Measurements from ENCODE around the gene SEC14L2.
"Not testable (repeated sequence)": the region's sequence is repeated elsewhere in the genome, so short reads cannot be mapped to it uniquely, and the experiment has no call there.

SEC14L2 gene

GRCh38 chr22:30455075-30455840 lies 58.4 kb downstream of the SEC14L2 start:
- DNase-seq (ENCODE audit: low read depth in 2 of 2) = no peak

GRCh38 chr22:30457981-30458380 lies 61.2 kb downstream of the SEC14L2 start:
- DNase-seq (ENCODE audit: low read depth in 2 of 2) = no peak

- DNase-seq (ENCODE audit: low read depth in 2 of 2) = no peak
Observed at GRCh38 chr22:30459181-30460052, 62.6 kb downstream of the SEC14L2 start.

DNA sequence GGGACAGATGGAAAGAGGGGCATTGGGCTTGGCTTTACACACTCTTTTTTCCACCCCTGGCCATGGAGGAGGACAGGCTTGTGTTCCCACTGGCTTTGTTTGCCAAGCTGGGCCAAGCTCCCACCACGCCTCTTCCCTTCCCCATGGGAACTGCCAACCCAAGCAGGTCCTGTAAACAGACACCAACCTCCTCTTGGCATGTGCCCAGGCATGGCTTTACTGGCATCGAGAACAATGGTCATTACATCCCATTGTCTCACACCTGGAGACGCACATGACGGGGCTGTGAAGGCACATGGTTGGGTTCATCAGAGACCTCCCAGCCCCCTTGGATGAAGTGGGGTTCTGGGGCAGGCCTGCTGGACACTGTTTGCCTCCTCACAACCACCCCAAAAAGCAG lies 63.3 kb downstream of the SEC14L2 start:
- no peak for DNase-seq (ENCODE audit: low read depth in 2 of 2)

- DNase-seq (ENCODE audit: low read depth in 2 of 2) = not testable (repeated sequence)
Observed at GRCh38 chr22:30460555-30460954, 63.7 kb downstream of the SEC14L2 start.

DNA sequence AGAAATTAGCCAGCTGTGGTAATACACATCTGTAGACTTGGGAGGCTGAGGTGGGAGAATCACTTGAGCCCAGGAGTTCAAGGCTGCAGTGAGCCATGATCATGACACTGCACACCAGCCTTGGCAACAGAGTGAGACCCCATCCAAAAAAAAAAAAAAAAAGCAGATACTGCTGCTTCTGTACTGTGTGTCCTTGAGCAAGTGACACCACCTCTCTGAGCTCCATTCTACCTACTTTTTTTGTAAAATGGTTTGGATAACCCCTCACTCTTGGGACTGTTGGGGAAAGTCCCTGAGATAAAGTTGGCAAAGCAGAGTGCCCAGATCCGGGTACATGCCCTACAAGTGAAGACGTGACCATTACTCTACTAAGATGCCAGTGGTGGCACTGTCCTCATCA lies 72.3 kb downstream of the SEC14L2 start:
- DNase-seq (ENCODE audit: low read depth in 2 of 2) = no peak

- no peak for DNase-seq (ENCODE audit: low read depth in 2 of 2)
Observed at GRCh38 chr22:30470655-30471054, 73.8 kb downstream of the SEC14L2 start.

DNA sequence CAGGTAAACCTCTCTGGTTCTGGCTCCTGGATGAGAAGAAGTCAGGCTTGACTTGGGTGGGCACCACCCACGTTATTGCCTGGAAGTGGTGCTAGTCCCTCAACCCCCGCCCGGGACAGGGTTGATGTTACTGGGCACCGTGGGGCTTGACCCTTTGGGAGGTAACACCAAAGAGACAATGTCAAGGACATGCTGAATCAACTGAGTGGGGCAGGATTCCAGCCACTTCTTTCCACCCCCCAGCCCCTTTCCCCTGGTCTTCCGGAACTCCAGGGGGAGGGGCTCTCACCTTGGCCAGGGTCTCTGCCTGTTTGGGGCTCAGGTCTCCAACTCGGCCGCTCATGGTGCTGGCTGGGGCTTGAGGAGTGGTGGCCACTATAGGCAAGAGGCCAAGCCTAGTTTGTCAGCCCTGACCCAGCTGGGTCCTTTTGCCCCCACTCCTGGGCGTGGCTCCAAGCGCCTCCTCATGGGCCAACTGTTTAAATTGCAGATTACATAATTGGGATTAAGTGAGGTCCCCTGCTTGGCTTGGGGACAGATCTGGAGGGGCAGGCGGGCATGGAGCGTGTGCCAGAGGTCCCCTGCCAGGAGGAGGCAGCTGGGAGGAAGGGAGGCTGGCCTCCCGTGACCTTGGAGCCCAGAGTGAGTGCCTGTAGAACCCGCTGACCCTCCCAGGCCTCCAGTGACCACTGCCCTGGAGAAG lies 74.9 kb downstream of the SEC14L2 start, which contains the start of gene SEC14L3:
TSS of gene SEC14L3 (minus strand) at position 402 of the 703 bp plus-strand sequence. CDS start at position 343, 59 bp downstream.
- DNase-seq (ENCODE audit: low read depth in 2 of 2) = no peak

DNA sequence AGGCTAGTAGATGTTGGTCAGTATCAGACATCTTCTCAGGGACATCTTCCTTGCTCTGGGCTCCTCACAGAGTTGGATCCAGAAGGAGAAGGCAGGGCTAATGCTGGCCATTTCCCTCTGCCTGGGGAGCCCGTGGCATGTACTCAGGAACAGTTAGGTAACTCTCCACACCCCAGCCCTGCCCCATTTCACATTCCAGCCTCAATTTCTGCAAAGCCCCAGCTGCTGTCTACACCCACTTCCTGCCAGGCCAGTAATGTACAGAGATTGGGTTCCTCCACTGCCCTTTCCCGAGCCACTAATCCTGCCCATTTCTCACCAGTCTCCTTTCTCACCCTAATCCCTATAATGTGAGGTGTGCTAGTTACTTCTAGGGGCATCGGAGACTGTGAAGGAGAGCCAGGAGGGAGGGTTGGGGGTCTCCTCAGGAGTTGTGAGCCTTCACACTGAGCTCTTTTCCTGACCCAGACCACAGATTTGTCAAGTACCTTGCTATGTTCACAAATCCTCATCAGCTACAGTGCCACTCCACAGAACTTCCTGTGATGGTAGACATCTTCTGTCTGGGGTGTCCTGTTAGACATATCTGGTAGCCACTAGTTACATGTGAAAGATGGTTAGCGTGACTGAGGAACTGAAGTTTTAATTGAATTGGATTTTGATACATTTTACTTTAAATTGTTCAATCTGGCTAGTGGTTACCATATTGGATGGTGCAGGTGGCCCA lies 76.3 kb downstream of the SEC14L2 start:
- no peak for DNase-seq (ENCODE audit: low read depth in 2 of 2)

GRCh38 chr22:30474121-30474520 lies 77.3 kb downstream of the SEC14L2 start:
- DNase-seq (ENCODE audit: low read depth in 2 of 2) = no peak

Data from stimulated activated CD8-positive, alpha-beta memory T cell treated with anti-CD3 and anti-CD28 coated beads, Interleukin-15, amount 100 ng/mL, for 4 hours (primary cell).